ENCODE data around the gene TUBA8.

Gene TUBA8

GRCh38 chr22:18114495-18114894, 3.9 kb downstream of the TUBA8 start:
- TF ChIP-seq NFIC (IDR thresholded peaks at IDR 0.05), result no peak
- no peak for TF ChIP-seq RAD21 (IDR thresholded peaks at IDR 0.05; ENCODE audit: low read depth)
- no peak for TF ChIP-seq EP300 (IDR thresholded peaks at IDR 0.05; ENCODE audit: borderline replicate concordance)
- no peak for TF ChIP-seq TCF12 (IDR thresholded peaks at IDR 0.05; ENCODE audit: low read depth)
- TF ChIP-seq TAF1 (IDR thresholded peaks at IDR 0.05; ENCODE audit: low read depth), result no peak
- TF ChIP-seq REST (IDR thresholded peaks at IDR 0.05; ENCODE audit: low read depth), result no peak
- no peak for TF ChIP-seq YY1 (IDR thresholded peaks at IDR 0.05; ENCODE audit: low read depth)
- no peak for TF ChIP-seq CREB1 (IDR thresholded peaks at IDR 0.05; ENCODE audit: low read depth)
- TF ChIP-seq ZBTB7A (IDR thresholded peaks at IDR 0.05; ENCODE audit: low read depth), result no peak
- no peak for TF ChIP-seq MAX (IDR thresholded peaks at IDR 0.05)
- TF ChIP-seq EGR1 (IDR thresholded peaks at IDR 0.05), result no peak
- TF ChIP-seq, protein P1, sequence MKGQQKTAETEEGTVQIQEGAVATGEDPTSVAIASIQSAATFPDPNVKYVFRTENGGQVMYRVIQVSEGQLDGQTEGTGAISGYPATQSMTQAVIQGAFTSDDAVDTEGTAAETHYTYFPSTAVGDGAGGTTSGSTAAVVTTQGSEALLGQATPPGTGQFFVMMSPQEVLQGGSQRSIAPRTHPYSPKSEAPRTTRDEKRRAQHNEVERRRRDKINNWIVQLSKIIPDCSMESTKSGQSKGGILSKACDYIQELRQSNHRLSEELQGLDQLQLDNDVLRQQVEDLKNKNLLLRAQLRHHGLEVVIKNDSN (IDR thresholded peaks at IDR 0.05), result no peak
- no peak for TF ChIP-seq CEBPB (IDR thresholded peaks at IDR 0.05)
- no peak for TF ChIP-seq FOXM1 (IDR thresholded peaks at IDR 0.05; ENCODE audit: borderline replicate concordance, low read depth)
- no peak for TF ChIP-seq TEAD4 (IDR thresholded peaks at IDR 0.05)

GRCh38 chr22:18114976-18115652, 4.5 kb downstream of the TUBA8 start:
- TF ChIP-seq NFIC (IDR thresholded peaks at IDR 0.05), result no peak
- no peak for TF ChIP-seq EGR1 (IDR thresholded peaks at IDR 0.05)
- TF ChIP-seq MAX (IDR thresholded peaks at IDR 0.05), result no peak
- no peak for TF ChIP-seq YY1 (IDR thresholded peaks at IDR 0.05; ENCODE audit: low read depth)
- TF ChIP-seq REST (IDR thresholded peaks at IDR 0.05; ENCODE audit: low read depth), result no peak
- no peak for TF ChIP-seq FOXM1 (IDR thresholded peaks at IDR 0.05; ENCODE audit: borderline replicate concordance, low read depth)
- no peak for TF ChIP-seq ZBTB7A (IDR thresholded peaks at IDR 0.05; ENCODE audit: low read depth)
- no peak for TF ChIP-seq TCF12 (IDR thresholded peaks at IDR 0.05; ENCODE audit: low read depth)
- no peak for TF ChIP-seq EP300 (IDR thresholded peaks at IDR 0.05; ENCODE audit: borderline replicate concordance)
- no peak for TF ChIP-seq TAF1 (IDR thresholded peaks at IDR 0.05; ENCODE audit: low read depth)
- TF ChIP-seq, protein P1 (IDR thresholded peaks at IDR 0.05), result no peak
- no peak for TF ChIP-seq RAD21 (IDR thresholded peaks at IDR 0.05; ENCODE audit: low read depth)
- TF ChIP-seq CREB1 (IDR thresholded peaks at IDR 0.05; ENCODE audit: low read depth), result no peak
- TF ChIP-seq TEAD4 (IDR thresholded peaks at IDR 0.05), result no peak

DNA sequence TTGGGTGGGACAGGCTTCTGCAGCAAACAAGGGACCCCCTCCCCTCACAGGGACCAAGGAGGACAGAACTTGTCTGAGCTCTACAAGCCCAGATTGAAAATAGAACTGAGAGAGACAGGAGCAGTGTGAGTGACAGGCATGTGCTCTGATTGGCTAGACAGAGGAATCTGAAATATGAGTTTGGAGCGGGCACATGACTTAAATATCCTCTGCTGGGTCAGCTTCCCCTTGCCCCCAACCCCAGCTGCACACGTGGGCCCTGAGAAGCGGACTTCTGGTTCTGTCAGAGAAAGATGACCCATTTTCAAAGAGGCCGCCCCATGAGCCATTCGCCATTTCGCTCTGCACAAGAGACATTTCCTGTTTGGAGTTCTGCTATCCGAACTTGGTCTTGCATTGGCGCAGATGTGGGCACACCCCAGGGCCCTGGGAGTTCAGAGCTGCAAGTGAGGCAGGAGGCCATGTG, 5.3 kb downstream of the TUBA8 start:
- TF ChIP-seq NFIC (IDR thresholded peaks at IDR 0.05), result no peak
- TF ChIP-seq, protein P1 (IDR thresholded peaks at IDR 0.05), result no peak
- TF ChIP-seq RAD21 (IDR thresholded peaks at IDR 0.05; ENCODE audit: low read depth), result no peak
- no peak for TF ChIP-seq FOXM1 (IDR thresholded peaks at IDR 0.05; ENCODE audit: borderline replicate concordance, low read depth)
- no peak for TF ChIP-seq CREB1 (IDR thresholded peaks at IDR 0.05; ENCODE audit: low read depth)
- TF ChIP-seq TCF12 (IDR thresholded peaks at IDR 0.05; ENCODE audit: low read depth), result no peak
- TF ChIP-seq TAF1 (IDR thresholded peaks at IDR 0.05; ENCODE audit: low read depth), result no peak
- no peak for TF ChIP-seq YY1 (IDR thresholded peaks at IDR 0.05; ENCODE audit: low read depth)
- no peak for TF ChIP-seq EP300 (IDR thresholded peaks at IDR 0.05; ENCODE audit: borderline replicate concordance)
- no peak for TF ChIP-seq EGR1 (IDR thresholded peaks at IDR 0.05)
- no peak for TF ChIP-seq REST (IDR thresholded peaks at IDR 0.05; ENCODE audit: low read depth)
- no peak for TF ChIP-seq ZBTB7A (IDR thresholded peaks at IDR 0.05; ENCODE audit: low read depth)
- no peak for TF ChIP-seq MAX (IDR thresholded peaks at IDR 0.05)
- no peak for TF ChIP-seq TEAD4 (IDR thresholded peaks at IDR 0.05)
